HG03439 (cell line): ENCODE measurements around the gene LY6G6F.

ENCODE experiments used
- ATAC-seq: cut with Tn5 transposase; IDR thresholded peaks from one replicate; pipeline ENCODE4 v1.9.1; 2021; ENCODE audit warnings: mild to moderate bottlenecking, moderate library complexity; ENCODE audit not compliant: unreplicated experiment

The LY6G6F gene

GRCh38 chr6:31676322-31676903 lies 30.3 kb upstream of the LY6G6F start:
- ATAC-seq = no peak

DNA sequence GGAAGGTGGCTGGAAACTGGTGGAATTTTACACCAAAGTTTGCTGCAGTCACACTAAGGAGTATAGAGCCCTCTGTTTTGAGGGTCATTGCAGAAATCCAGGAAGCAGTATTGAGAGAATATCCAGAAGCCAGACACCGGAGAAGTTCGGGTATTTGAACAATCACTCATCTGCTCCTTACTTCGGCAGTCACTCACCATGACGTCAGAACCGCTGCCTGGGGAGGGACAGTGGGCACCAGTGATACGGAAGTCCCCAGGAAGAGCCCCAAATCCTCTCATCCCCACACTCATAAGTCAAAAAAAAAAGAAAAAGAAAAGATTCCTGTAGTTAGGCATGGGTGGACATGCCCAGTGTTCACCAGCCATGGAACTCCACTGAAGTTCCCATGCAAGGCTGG lies 29.8 kb upstream of the LY6G6F start:
- ATAC-seq = no peak

- no peak for ATAC-seq
These were observed 28.7 kb upstream of the LY6G6F start for GRCh38 chr6:31677955-31678354.

- ATAC-seq = no peak
These were observed 26.2 kb upstream of the LY6G6F start, which contains the start of gene LY6G5C for GRCh38 chr6:31680226-31681134. TSS of gene LY6G5C (minus strand) at chr6:31681067. CDS start at chr6:31680373, 694 bp downstream.

- ATAC-seq = no peak
These were observed 25.5 kb upstream of the LY6G6F start for GRCh38 chr6:31681135-31681671.

- ATAC-seq = no peak
These were observed 23.1 kb upstream of the LY6G6F start for GRCh38 chr6:31683591-31683990.

GRCh38 chr6:31686483-31686882 lies 20.2 kb upstream of the LY6G6F start:
- ATAC-seq = no peak

DNA sequence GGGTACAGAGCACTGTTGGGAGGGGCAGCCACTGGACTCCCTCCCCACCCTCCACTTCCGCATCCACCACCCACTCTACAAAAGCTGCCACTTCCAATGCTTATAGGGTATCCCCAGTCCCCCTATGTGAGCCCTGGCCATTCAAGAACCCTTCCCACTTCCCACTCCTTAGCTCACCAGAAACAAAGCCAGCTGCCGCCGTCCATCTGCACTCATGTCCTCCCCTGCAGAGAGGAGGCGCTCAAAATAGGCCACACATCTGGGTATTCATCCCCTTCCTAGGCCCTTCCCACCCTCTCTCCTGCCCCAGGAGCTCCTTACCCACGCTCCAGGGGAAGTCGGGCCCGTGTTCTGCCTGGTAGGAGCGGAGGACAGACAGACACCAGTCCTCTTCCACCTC lies 19.3 kb upstream of the LY6G6F start:
- no peak for ATAC-seq

DNA sequence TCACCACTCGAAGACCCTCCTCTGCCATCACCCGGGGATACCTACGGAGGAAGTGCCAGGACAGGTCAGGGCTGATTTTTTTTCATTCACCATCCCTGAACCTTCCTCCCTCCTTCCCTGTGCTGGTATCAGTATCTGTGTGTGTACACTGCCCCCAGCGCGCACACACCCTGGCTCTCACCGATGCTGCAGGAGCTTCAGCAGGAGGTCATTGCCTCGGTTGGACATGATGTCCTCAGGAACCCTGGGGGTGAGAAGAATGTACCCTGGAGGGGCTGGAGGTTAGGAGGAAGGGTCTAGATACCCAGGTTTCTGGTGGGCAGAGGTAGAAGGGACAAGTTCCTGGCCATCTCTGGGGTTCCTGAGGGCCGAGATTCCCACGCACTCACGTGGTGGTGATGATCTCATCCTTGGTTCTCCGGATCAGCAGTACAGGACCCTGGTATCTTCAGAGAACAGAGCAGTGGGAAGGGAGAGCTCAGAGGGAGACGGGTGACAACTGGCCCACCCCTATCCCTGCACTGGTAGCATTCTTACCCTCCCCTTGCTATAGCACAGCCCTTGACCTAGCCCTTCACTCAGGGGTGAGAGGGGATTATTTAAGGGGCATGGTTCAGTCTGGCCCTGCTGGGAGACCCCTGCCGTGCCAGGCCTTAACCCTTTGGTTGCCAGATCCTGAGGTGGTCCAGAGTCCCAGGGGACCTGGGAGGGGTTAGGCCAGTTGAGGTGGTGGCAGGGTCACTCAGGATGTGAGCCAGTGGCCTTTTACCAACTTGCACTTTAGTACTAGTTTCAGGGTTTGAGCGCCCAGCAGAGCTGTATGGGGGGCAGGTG lies 18.6 kb upstream of the LY6G6F start:
- ATAC-seq = no peak

DNA sequence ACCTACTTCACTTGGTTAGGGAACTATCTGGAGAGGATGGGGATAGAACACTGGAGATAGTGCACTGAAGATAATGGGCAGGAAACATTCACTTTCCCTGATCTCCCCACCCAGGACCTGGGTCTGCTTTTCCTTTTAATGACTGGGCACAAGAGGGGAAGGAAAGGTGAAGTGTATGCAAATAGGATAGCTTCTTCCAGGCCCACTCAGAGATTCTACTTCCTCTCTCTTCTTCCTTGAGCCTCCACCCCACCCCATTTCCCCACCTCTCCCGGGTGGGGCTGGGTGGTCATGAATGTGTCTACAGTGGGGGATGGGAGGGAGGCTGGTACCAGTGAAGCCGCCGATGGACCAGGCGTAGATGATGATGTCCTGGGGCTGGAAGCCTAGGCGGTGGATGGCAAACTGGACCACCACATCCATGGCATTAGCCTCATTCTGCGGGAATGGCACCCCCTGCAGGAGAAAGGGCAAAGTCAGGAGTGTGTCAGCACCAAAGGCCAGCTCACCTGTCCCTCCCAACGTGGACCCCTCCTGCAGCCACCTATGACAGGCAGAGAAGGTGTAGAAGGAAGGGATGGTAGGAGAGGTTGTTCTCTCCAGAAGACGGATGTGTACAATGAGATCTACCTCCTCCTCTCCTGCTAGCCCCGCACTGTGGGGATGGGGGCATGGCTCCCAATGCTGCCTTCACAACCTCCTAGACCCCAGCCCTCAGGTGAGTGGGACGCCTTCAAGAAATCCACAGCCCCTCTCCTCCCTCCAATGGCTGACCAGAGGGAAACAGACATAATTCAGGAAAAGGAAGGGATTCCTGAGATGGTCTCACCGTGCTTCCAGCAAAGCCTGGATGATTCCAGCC lies 17.2 kb upstream of the LY6G6F start:
- no peak for ATAC-seq

DNA sequence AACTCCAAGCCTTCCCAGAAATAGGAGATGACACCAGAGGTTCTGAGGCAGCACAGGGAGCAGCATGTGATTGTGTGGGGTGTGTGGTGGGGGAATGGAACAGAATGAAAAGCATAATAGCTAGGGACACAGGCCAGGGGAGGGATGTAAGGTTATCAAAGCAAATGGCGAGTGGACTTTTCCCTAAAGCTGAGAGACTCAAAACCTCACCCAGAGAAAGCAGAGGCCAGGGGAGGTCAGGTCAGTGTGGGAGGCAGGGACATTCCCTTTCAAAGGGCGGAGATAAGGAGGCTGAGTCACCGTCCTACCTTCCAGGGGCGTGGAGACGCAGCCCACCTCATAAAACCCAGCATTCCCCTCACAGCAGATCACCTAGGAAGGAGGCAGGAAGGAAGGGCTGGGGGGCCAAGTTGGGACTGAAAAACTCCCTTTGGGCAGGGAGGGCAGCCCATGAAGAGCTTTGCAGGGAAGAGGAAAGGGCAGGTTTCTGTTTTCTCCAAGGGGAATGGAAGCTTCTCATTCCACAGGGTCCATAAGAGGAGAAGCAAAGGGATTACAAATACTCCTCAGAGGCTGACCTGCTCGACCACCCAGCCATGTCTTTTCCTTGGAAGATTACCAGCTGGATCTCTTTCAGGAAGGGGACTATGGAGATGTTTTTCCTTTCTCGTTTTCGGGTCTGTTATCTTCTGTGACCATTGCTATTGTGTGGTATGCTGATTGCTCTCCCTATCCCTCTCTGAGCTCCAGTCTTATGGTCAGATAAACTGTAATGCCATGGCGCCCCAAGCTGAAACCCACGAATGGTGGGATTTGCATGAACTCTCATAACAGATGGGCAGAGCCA lies 16.2 kb upstream of the LY6G6F start:
- no peak for ATAC-seq

DNA sequence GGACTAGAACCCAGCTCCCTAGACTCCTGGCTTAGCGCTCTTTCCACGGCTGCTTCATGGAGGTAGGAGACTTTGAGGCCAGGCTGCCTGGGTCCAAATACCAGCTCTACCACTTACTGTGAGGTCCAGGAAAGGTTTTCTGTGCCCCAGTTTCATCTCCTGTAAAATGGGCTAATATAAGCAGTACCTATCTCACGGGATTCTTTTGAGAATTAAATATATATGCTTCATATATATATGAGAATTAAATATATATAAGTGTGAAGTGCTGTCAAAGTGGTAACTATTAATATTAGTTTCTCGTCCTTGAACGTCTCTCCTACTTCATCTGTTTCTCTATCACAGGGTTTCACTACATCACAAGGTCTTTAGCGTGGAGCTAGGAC lies 15.6 kb upstream of the LY6G6F start:
- no peak for ATAC-seq

- ATAC-seq = no peak
These were observed 15.0 kb upstream of the LY6G6F start for GRCh38 chr6:31691564-31692108.

DNA sequence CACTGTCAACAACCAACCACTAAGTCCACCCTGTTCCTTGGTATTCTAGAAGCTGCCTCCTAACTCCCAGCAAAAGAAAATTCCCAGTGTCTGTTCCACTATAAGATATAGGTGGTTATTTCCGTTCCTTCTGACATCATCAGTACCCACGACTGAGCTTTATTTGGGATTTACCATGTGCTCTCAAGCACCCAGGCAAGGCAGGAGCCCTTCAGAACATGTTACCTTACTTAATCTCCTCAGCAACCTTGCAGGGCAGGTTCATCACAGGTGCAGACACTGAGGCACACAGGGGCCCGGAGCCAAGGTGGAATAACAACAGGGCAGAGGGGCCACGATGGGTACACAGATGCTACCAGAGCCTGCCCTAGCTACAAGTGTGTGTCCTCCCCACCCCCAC lies 14.3 kb upstream of the LY6G6F start:
- no peak for ATAC-seq

GRCh38 chr6:31692886-31693285 lies 13.8 kb upstream of the LY6G6F start:
- ATAC-seq = no peak

DNA sequence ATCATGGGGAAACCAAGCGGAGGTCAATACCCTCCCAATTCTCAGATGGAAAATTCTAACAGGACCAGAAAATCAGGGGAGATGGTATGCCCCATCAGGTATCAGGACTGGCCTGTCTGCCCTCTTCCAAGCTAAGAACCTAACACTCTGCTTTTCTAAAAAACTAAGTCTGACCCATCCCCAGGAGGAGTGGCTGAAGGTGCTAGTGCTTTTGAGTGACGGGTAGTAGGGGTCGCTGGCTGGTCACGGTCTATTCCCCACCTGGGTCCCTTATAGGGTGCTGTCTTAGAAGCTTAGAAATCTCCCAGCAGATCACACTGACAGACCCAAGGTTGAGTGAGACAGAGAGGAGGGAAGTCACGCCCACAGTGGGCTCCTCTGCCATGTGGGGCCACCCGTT lies 13.1 kb upstream of the LY6G6F start:
- no peak for ATAC-seq

GRCh38 chr6:31697555-31697954 lies 9.1 kb upstream of the LY6G6F start:
- no peak for ATAC-seq

DNA sequence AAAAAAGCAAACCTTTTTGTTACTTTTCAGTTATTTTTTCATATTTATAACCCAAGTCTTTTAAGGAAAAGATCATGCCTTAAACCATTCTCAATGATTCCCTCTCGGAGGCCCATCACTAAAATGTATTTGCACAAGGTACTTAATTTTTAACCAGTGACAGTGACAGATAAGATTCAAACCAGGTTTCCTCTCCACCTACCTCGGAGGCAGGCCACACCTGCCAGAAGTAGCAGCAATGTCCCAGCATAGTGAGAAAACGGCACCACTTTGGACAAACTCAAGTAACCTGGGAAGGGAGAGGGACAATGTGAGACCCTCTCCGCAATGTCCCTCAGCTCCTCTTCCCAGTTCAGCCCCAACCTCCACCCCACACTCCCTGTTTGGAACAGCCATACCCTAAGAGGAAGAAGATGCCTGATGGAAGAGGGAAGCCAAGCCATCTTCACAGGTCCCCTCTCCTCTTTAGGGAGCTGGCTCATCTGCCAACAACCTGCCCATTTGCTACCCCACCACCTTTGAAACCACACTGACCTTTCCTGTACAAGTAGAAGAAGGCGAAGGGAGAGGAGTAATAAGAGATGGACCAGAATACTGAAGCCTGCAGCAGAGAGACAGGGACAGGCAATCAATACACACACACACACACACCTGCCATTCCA lies 5.8 kb upstream of the LY6G6F start:
- ATAC-seq = no peak
